ENCODE data around the gene ADK. TPM values are rescaled to one million over a fixed set of nuclear protein-coding genes. Genes with fewer than 3 reads are reported as not detected.

The ADK gene
- total RNA-seq, 1 donor from 2014 or later: 53.7 TPM

DNA sequence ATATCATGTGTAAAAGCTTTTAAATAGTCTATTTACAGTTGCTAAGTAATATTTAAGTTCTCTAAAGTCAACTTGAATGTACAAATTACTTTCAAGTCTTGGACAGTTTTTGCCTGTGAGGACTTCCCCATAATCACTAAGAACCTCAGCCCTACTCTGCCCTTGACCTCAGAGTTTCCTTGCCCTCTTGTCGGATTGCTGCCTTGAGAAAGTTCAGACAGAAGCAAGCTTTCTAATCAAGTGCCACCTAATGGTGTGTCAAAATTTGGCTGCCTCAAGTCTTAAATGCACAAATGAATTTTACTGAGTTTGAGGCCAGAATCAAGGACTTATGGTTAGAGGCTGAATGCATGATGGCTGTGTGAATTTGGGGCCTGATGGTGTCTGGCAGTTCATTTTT is 587.0 kb downstream of the ADK start:
- Histone ChIP-seq H3K4me3 (ENCODE audit: low read depth, low read length) (no peak overlapping the region), H3K36me3 (ENCODE audit: control insufficient read depth, insufficient read depth, low read length) (no peaks in the 10 kb centered on the region), H3K27me3 (ENCODE audit: control insufficient read depth, insufficient read depth, low read length) (no peaks in the 10 kb centered on the region)
- FAIRE-seq (no peak), DNase-seq (ENCODE audit: low read depth) (no peak)
- TF ChIP-seq, protein P1, sequence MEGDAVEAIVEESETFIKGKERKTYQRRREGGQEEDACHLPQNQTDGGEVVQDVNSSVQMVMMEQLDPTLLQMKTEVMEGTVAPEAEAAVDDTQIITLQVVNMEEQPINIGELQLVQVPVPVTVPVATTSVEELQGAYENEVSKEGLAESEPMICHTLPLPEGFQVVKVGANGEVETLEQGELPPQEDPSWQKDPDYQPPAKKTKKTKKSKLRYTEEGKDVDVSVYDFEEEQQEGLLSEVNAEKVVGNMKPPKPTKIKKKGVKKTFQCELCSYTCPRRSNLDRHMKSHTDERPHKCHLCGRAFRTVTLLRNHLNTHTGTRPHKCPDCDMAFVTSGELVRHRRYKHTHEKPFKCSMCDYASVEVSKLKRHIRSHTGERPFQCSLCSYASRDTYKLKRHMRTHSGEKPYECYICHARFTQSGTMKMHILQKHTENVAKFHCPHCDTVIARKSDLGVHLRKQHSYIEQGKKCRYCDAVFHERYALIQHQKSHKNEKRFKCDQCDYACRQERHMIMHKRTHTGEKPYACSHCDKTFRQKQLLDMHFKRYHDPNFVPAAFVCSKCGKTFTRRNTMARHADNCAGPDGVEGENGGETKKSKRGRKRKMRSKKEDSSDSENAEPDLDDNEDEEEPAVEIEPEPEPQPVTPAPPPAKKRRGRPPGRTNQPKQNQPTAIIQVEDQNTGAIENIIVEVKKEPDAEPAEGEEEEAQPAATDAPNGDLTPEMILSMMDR (IDR thresholded peaks at IDR 0.05; ENCODE audit: insufficient read depth, low read length, severe bottlenecking): no peak

DNA sequence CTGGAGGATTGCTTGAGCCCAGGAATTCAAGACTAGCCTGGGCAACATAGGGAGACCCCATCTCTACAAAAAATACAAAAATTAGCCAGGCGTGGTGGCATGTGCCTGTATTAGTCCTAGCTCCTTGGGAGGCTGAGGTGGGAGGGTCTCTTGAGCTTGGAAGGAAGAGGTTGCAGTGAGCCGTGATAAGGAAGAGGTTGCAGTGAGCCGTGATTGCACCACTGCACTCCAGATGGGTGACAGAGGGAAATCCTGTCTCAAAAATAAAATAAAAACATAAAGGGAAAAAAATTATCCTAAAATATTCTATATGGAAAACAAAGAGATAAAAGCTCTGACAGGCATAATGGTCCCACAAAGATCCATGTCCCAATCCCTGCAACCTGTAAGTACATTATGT is 587.5 kb downstream of the ADK start:
- H3K36me3 ChIP-seq (ENCODE audit: control insufficient read depth, insufficient read depth, low read length): no peaks in the 10 kb centered on the region
- TF ChIP-seq, protein P1 (IDR thresholded peaks at IDR 0.05; ENCODE audit: insufficient read depth, low read length, severe bottlenecking): no peak
- FAIRE-seq (no peak), DNase-seq (ENCODE audit: low read depth) (no peak)
- no peaks in the 10 kb centered on the region for H3K27me3 ChIP-seq (ENCODE audit: control insufficient read depth, insufficient read depth, low read length)
- no peak overlapping the region for H3K4me3 ChIP-seq (ENCODE audit: low read depth, low read length)

DNA sequence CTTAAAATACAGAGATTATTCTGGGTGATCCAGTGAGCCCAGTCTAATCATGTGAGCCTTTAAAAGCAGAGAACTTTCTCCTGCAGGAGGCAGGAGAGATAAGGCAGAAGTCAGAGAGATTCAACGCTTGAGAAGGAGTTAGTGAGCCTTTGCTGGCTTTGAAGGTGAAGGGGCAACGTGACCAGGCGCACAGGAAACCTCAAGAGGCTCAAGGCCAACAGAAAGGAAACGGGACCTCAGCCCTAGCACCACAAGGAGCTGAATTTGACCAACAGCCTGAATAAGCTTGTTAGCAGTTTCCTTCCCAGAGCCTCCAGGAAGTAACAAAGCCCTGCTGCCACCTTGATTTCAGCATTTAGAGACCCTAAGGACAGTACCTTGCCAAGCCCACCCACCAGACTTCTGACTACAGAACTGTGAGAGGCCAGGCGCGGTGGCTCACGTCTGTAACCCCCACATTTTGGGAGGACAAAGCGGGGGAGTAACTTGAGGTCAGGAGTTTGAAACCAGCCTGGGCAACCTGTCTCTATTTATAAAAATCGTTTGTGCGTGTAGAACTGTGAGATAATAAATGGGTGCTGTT is 588.1 kb downstream of the ADK start:
- Histone ChIP-seq H3K36me3 (ENCODE audit: control insufficient read depth, insufficient read depth, low read length) (no peaks in the 10 kb centered on the region), H3K4me3 (ENCODE audit: low read depth, low read length) (no peak overlapping the region), H3K27me3 (ENCODE audit: control insufficient read depth, insufficient read depth, low read length) (no peaks in the 10 kb centered on the region)
- peak; percentile 5 for DNase-seq (ENCODE audit: low read depth)
- TF ChIP-seq, protein P1 (IDR thresholded peaks at IDR 0.05; ENCODE audit: insufficient read depth, low read length, severe bottlenecking): peak; percentile 26
- FAIRE-seq: no peak

DNA sequence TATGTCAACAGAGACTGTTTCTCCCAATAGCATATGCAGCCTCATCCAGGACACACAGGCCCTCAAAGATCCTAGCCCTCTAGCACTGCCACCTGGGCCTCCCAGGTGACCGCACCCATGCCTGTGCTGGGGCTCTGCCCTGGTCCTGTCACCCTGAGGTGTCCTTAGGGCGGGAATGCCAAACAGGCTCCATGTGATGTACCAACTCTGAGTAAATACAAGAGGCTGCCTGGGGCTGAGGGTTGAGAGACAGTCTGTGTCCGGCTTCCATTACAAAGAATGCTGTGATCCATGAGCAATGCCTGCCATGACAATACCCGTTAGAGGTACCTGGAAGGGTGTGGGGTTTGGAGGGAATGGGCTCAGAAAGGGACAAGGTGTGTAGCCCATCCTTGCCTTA is 592.4 kb downstream of the ADK start:
- TF ChIP-seq, protein P1 (IDR thresholded peaks at IDR 0.05; ENCODE audit: insufficient read depth, low read length, severe bottlenecking): no peak

DNA sequence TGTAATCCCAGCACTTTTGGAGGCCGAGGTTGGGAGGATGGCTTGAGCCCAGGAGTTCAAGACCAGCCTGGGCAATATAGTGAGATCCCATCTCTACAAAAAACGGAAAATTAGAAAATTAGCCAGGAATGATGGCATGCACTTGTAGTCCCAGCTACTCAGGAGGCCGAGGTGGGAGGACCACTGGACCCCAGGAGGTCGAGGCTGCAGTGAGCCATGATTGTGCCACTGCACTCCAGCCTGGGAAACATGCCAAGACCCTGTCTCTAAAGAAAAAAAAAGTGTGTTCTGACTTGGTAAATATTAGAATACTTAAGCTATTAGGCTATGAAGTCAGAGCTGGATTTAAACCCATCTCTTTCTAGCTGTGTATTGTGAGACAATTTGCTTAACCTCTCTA is 594.4 kb downstream of the ADK start:
- no peaks in the 10 kb centered on the region for H3K36me3 ChIP-seq (ENCODE audit: control insufficient read depth, insufficient read depth, low read length)
- no peak for FAIRE-seq
- no peak overlapping the region for H3K4me3 ChIP-seq (ENCODE audit: low read depth, low read length)
- DNase-seq (ENCODE audit: low read depth): no peak
- no peaks in the 10 kb centered on the region for H3K27me3 ChIP-seq (ENCODE audit: control insufficient read depth, insufficient read depth, low read length)
- TF ChIP-seq, protein P1 (IDR thresholded peaks at IDR 0.05; ENCODE audit: insufficient read depth, low read length, severe bottlenecking): no peak

More for the DNA sequence above, 592.4 kb downstream of the ADK start:
- DNase-seq (ENCODE audit: low read depth) (no peak), FAIRE-seq (no peak)
- no peaks in the 10 kb centered on the region for H3K36me3 ChIP-seq (ENCODE audit: control insufficient read depth, insufficient read depth, low read length)
- no peak overlapping the region for H3K4me3 ChIP-seq (ENCODE audit: low read depth, low read length)
- H3K27me3 ChIP-seq (ENCODE audit: control insufficient read depth, insufficient read depth, low read length): no peaks in the 10 kb centered on the region

DNA sequence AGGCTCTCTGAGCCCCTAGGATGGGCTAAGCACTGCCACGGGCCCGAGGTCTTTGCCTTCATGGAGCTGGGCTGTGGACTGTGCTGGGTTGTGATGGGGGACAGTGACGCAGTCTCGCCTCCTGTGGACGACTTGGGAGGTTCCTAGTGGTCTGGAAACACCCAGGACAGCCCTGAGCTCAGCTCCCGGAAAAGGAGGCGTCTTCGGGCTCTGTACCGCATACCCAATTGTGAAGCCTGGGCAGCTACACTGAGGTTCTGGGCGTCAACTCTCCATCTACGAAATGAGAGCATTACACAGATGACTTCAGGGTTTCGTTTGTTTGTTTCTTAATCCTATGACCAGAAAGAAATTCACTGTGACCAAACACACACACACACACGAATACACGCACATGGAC is 595.8 kb downstream of the ADK start:
- Histone ChIP-seq H3K36me3 (ENCODE audit: control insufficient read depth, insufficient read depth, low read length) (no peaks in the 10 kb centered on the region), H3K4me3 (ENCODE audit: low read depth, low read length) (no peak overlapping the region), H3K27me3 (ENCODE audit: control insufficient read depth, insufficient read depth, low read length) (peaks cover 2% of the 10 kb centered on the region)
- TF ChIP-seq, protein P1 (IDR thresholded peaks at IDR 0.05; ENCODE audit: insufficient read depth, low read length, severe bottlenecking): no peak
- FAIRE-seq: no peak
- DNase-seq (ENCODE audit: low read depth): no peak

Measured in bronchial epithelial cell (primary cell).